Measurements from ENCODE around the gene CAMK1G. TPM values are rescaled to one million over a fixed set of nuclear protein-coding genes. Genes with fewer than 3 reads are reported as not detected.

Gene CAMK1G
- total and polyA plus RNA-seq, 2 experiments from 2014 or later, result 0.32 to 0.76 TPM

DNA sequence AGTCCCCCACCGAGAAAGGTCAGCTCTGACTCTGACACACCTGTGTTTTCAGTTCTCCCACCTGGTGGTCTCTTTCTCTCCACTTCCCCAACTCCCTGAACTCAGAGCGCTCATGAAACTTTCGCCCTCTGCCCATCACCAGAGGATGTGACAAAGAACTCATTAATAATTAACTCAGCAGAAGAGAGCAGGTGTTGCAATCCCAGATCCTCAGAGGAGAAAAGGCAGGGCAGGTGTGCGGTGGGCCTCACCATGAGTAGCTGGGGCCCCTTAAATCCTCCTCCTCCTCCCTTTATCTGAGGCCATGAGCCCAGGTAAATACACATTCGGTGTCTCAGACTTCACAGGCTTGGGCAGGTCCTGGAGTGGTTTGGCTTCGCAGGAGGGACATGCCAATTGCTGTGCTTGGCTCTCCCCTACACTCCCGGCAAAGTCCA, 70.4 kb downstream of the CAMK1G start:
- H2AFZ ChIP-seq, result no peak overlapping the region
- no peaks in the 10 kb centered on the region for H3K9me3 Mint-ChIP-seq
- H3K36me3 Mint-ChIP-seq (ENCODE audit: low read depth), result no peaks in the 10 kb centered on the region
- no peaks in the 10 kb centered on the region for H3F3A ChIP-seq (replicated peaks; ENCODE audit: low read depth)
- H3K4me1 Mint-ChIP-seq, result peaks cover 22% of the 10 kb centered on the region
- no peaks in the 10 kb centered on the region for H3K79me2 ChIP-seq (replicated peaks; ENCODE audit: insufficient read depth)
- H3K4me3 Mint-ChIP-seq, result no peak overlapping the region
- DNase-seq (ENCODE audit: low spot score) (no peak), ATAC-seq (no peak)
- H3K4me1 ChIP-seq (ENCODE audit: insufficient read depth), result peaks cover 7% of the 10 kb centered on the region
- H3K36me3 ChIP-seq (ENCODE audit: insufficient read depth), result no peaks in the 10 kb centered on the region
- no peaks in the 10 kb centered on the region for H3K27me3 ChIP-seq (ENCODE audit: insufficient read depth)
- TF ChIP-seq, protein P1, sequence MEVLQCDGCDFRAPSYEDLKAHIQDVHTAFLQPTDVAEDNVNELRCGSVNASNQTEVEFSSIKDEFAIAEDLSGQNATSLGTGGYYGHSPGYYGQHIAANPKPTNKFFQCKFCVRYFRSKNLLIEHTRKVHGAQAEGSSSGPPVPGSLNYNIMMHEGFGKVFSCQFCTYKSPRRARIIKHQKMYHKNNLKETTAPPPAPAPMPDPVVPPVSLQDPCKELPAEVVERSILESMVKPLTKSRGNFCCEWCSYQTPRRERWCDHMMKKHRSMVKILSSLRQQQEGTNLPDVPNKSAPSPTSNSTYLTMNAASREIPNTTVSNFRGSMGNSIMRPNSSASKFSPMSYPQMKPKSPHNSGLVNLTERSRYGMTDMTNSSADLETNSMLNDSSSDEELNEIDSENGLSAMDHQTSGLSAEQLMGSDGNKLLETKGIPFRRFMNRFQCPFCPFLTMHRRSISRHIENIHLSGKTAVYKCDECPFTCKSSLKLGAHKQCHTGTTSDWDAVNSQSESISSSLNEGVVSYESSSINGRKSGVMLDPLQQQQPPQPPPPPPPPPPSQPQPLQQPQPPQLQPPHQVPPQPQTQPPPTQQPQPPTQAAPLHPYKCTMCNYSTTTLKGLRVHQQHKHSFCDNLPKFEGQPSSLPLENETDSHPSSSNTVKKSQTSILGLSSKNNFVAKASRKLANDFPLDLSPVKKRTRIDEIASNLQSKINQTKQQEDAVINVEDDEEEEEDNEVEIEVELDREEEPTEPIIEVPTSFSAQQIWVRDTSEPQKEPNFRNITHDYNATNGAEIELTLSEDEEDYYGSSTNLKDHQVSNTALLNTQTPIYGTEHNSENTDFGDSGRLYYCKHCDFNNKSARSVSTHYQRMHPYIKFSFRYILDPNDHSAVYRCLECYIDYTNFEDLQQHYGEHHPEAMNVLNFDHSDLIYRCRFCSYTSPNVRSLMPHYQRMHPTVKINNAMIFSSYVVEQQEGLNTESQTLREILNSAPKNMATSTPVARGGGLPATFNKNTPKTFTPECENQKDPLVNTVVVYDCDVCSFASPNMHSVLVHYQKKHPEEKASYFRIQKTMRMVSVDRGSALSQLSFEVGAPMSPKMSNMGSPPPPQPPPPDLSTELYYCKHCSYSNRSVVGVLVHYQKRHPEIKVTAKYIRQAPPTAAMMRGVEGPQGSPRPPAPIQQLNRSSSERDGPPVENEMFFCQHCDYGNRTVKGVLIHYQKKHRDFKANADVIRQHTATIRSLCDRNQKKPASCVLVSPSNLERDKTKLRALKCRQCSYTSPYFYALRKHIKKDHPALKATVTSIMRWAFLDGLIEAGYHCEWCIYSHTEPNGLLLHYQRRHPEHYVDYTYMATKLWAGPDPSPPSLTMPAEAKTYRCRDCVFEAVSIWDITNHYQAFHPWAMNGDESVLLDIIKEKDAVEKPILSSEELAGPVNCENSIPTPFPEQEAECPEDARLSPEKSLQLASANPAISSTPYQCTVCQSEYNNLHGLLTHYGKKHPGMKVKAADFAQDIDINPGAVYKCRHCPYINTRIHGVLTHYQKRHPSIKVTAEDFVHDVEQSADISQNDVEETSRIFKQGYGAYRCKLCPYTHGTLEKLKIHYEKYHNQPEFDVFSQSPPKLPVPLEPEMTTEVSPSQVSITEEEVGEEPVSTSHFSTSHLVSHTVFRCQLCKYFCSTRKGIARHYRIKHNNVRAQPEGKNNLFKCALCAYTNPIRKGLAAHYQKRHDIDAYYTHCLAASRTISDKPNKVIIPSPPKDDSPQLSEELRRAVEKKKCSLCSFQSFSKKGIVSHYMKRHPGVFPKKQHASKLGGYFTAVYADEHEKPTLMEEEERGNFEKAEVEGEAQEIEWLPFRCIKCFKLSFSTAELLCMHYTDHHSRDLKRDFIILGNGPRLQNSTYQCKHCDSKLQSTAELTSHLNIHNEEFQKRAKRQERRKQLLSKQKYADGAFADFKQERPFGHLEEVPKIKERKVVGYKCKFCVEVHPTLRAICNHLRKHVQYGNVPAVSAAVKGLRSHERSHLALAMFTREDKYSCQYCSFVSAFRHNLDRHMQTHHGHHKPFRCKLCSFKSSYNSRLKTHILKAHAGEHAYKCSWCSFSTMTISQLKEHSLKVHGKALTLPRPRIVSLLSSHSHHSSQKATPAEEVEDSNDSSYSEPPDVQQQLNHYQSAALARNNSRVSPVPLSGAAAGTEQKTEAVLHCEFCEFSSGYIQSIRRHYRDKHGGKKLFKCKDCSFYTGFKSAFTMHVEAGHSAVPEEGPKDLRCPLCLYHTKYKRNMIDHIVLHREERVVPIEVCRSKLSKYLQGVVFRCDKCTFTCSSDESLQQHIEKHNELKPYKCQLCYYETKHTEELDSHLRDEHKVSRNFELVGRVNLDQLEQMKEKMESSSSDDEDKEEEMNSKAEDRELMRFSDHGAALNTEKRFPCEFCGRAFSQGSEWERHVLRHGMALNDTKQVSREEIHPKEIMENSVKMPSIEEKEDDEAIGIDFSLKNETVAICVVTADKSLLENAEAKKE (CRISPR knock-in tag; IDR thresholded peaks at IDR 0.05), result no peak
- TF ChIP-seq CREB1 (CRISPR knock-in tag; IDR thresholded peaks at IDR 0.05; ENCODE audit: low read depth), result no peak
- TF ChIP-seq EZH2 (IDR thresholded peaks at IDR 0.05; ENCODE audit: low read depth, unreplicated experiment), result no peak
- TF ChIP-seq JUNB (IDR thresholded peaks at IDR 0.05; ENCODE audit: unreplicated experiment), result no peak
- TF ChIP-seq, protein P2, sequence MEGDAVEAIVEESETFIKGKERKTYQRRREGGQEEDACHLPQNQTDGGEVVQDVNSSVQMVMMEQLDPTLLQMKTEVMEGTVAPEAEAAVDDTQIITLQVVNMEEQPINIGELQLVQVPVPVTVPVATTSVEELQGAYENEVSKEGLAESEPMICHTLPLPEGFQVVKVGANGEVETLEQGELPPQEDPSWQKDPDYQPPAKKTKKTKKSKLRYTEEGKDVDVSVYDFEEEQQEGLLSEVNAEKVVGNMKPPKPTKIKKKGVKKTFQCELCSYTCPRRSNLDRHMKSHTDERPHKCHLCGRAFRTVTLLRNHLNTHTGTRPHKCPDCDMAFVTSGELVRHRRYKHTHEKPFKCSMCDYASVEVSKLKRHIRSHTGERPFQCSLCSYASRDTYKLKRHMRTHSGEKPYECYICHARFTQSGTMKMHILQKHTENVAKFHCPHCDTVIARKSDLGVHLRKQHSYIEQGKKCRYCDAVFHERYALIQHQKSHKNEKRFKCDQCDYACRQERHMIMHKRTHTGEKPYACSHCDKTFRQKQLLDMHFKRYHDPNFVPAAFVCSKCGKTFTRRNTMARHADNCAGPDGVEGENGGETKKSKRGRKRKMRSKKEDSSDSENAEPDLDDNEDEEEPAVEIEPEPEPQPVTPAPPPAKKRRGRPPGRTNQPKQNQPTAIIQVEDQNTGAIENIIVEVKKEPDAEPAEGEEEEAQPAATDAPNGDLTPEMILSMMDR (conservative IDR thresholded peaks at IDR 0.05; ENCODE audit: low read depth in 2 of 2), result no peak
- no peak for TF ChIP-seq NANOG (IDR thresholded peaks at IDR 0.05; ENCODE audit: borderline replicate concordance)
- TF ChIP-seq ZNF114 (CRISPR knock-in tag; IDR thresholded peaks at IDR 0.05), result no peak
- TF ChIP-seq, protein P3, sequence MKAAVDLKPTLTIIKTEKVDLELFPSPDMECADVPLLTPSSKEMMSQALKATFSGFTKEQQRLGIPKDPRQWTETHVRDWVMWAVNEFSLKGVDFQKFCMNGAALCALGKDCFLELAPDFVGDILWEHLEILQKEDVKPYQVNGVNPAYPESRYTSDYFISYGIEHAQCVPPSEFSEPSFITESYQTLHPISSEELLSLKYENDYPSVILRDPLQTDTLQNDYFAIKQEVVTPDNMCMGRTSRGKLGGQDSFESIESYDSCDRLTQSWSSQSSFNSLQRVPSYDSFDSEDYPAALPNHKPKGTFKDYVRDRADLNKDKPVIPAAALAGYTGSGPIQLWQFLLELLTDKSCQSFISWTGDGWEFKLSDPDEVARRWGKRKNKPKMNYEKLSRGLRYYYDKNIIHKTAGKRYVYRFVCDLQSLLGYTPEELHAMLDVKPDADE (IDR thresholded peaks at IDR 0.05), result no peak
- no peak for TF ChIP-seq POLR2AphosphoS5 (IDR thresholded peaks at IDR 0.05; ENCODE audit: low read depth)
- TF ChIP-seq ZNF331 (CRISPR knock-in tag; IDR thresholded peaks at IDR 0.05; ENCODE audit: low read depth), result no peak
- no peak for TF ChIP-seq STAT1 (IDR thresholded peaks at IDR 0.05; ENCODE audit: unreplicated experiment)
- TF ChIP-seq EZH2phosphoT487 (IDR thresholded peaks at IDR 0.05; ENCODE audit: unreplicated experiment), result no peak
- TF ChIP-seq, protein P4, sequence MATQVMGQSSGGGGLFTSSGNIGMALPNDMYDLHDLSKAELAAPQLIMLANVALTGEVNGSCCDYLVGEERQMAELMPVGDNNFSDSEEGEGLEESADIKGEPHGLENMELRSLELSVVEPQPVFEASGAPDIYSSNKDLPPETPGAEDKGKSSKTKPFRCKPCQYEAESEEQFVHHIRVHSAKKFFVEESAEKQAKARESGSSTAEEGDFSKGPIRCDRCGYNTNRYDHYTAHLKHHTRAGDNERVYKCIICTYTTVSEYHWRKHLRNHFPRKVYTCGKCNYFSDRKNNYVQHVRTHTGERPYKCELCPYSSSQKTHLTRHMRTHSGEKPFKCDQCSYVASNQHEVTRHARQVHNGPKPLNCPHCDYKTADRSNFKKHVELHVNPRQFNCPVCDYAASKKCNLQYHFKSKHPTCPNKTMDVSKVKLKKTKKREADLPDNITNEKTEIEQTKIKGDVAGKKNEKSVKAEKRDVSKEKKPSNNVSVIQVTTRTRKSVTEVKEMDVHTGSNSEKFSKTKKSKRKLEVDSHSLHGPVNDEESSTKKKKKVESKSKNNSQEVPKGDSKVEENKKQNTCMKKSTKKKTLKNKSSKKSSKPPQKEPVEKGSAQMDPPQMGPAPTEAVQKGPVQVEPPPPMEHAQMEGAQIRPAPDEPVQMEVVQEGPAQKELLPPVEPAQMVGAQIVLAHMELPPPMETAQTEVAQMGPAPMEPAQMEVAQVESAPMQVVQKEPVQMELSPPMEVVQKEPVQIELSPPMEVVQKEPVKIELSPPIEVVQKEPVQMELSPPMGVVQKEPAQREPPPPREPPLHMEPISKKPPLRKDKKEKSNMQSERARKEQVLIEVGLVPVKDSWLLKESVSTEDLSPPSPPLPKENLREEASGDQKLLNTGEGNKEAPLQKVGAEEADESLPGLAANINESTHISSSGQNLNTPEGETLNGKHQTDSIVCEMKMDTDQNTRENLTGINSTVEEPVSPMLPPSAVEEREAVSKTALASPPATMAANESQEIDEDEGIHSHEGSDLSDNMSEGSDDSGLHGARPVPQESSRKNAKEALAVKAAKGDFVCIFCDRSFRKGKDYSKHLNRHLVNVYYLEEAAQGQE (IDR thresholded peaks at IDR 0.05; ENCODE audit: unreplicated experiment), result no peak
- no peak overlapping the region for H3K27ac Mint-ChIP-seq
- H3K4me2 ChIP-seq, result no peak overlapping the region
- H3K27ac ChIP-seq (ENCODE audit: low read depth), result no peak overlapping the region
- peaks cover 8% of the 10 kb centered on the region for H3K27me3 Mint-ChIP-seq (ENCODE audit: insufficient read depth, low read depth, poor library complexity)
- no peaks in the 10 kb centered on the region for H3K9me2 ChIP-seq (ENCODE audit: insufficient read depth)
- H3K4me3 ChIP-seq, result no peak overlapping the region
- H4K20me1 ChIP-seq (replicated peaks; ENCODE audit: insufficient read depth), result no peaks in the 10 kb centered on the region
